ENCODE results near the gene HS3ST4. TPM values are rescaled to one million over a fixed set of nuclear protein-coding genes. Genes with fewer than 3 reads are reported as not detected.

Gene HS3ST4
- total RNA-seq, 1 experiment from 2014 or later = not detected

- Histone ChIP-seq H3K27ac (ENCODE audit: low read length) (no peak overlapping the region), H3K4me3 (ENCODE audit: low read depth in 2 of 2, low read length in 2 of 2) (no peak overlapping the region), H3K4me1 (ENCODE audit: control insufficient read depth, insufficient read depth, low read length) (no peaks in the 10 kb centered on the region), H3K27me3 (ENCODE audit: control insufficient read depth, insufficient read depth, low read length) (no peaks in the 10 kb centered on the region), H3K9me3 (ENCODE audit: control insufficient read depth, insufficient read depth, low read depth, low read length) (no peaks in the 10 kb centered on the region), H3K36me3 (ENCODE audit: control insufficient read depth, insufficient read depth, low read length) (no peaks in the 10 kb centered on the region)
- in situ Hi-C loops (cut with HindIII; ENCODE audit: low pct_unique_long_range_greater_than_20kb, low sequenced_read_pairs) = no loop called here
- no TSS peak for BruUV-seq (replicated peaks)
- TF ChIP-seq SIN3A (IDR thresholded peaks at IDR 0.05; ENCODE audit: borderline replicate concordance, insufficient read depth, low read depth, low read length) (no peak), REST (IDR thresholded peaks at IDR 0.05; ENCODE audit: insufficient read depth in 1 of 2, low read depth in 2 of 2, low read length in 1 of 2) (no peak), TCF7L2 (IDR thresholded peaks at IDR 0.05; ENCODE audit: low read depth, low read length) (no peak), POLR2AphosphoS5 (IDR thresholded peaks at IDR 0.05; ENCODE audit: low read depth, low read length) (no peak), CTCF (IDR thresholded peaks at IDR 0.05) (no peak)
- ChIA-PET CTCF (no interaction called here), POLR2A (no interaction called here)
- DNase-seq (ENCODE audit: low read depth, low spot score) (no peak), ATAC-seq (no peak)
- intact Hi-C loops (cut with micrococcal nuclease; ENCODE audit: unreplicated experiment) = loop anchor here (10.0 kb wide), 1 partner anchor 56 kb away; no protein-coding TSS in a partner anchor
These were observed 177.1 kb downstream of the HS3ST4 start for GRCh38 chr16:25868706-25869370.

- no TSS peak for BruUV-seq (replicated peaks)
- CTCF ChIA-PET = no interaction called here
- no peaks in the 10 kb centered on the region for H3K4me1 ChIP-seq (ENCODE audit: control insufficient read depth, insufficient read depth, low read length)
- intact Hi-C loops (cut with micrococcal nuclease; ENCODE audit: unreplicated experiment) (no loop called here), in situ Hi-C loops (cut with HindIII; ENCODE audit: low pct_unique_long_range_greater_than_20kb, low sequenced_read_pairs) (no loop called here)
- ATAC-seq = no peak
- H3K27ac ChIP-seq (ENCODE audit: low read length) = no peak overlapping the region
- H3K9me3 ChIP-seq (ENCODE audit: control insufficient read depth, insufficient read depth, low read depth, low read length) = no peaks in the 10 kb centered on the region
- H3K27me3 ChIP-seq (ENCODE audit: control insufficient read depth, insufficient read depth, low read length) = no peaks in the 10 kb centered on the region
- no peak for TF ChIP-seq SIN3A (IDR thresholded peaks at IDR 0.05; ENCODE audit: borderline replicate concordance, insufficient read depth, low read depth, low read length)
- no peak for TF ChIP-seq TCF7L2 (IDR thresholded peaks at IDR 0.05; ENCODE audit: low read depth, low read length)
- TF ChIP-seq REST (IDR thresholded peaks at IDR 0.05; ENCODE audit: insufficient read depth in 1 of 2, low read depth in 2 of 2, low read length in 1 of 2) = no peak
- TF ChIP-seq POLR2AphosphoS5 (IDR thresholded peaks at IDR 0.05; ENCODE audit: low read depth, low read length) = no peak
- TF ChIP-seq CTCF (IDR thresholded peaks at IDR 0.05) = no peak
- no peak for DNase-seq (ENCODE audit: low read depth, low spot score)
- no peaks in the 10 kb centered on the region for H3K36me3 ChIP-seq (ENCODE audit: control insufficient read depth, insufficient read depth, low read length)
- no peak overlapping the region for H3K4me3 ChIP-seq (ENCODE audit: low read depth in 2 of 2, low read length in 2 of 2)
- POLR2A ChIA-PET = no interaction called here
These were observed 180.8 kb downstream of the HS3ST4 start for GRCh38 chr16:25872369-25873070.

Measured in Panc1 (cell line).